ENCODE data around the gene TMEM255B.
A peak's percentile ranks its signal among the peaks of the same experiment; 100 is the strongest.
"Not testable (repeated sequence)": the region's sequence is repeated elsewhere in the genome, so short reads cannot be mapped to it uniquely, and the experiment has no call there.

TMEM255B gene

DNA sequence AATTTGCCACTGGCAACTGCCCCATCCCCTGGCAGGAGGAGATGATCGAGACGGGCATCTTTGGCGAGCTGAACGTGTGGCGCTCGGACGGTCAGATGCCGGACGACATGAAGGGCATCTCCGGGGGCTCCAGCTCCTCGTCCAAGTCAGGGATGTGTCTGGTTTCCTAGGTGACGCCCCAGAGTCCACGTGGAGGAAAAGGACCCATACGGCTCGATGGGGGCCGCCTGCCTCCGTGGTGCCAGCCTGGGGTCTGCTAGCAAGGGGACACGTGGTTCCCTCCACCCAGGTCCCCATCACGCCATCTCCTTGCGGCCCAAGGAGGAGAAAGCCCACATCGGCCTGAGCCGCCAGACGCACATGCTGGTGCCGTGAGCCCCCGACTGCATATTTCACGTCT is 23.8 kb upstream of the TMEM255B start:
- no peak for DNase-seq

- DNase-seq, result no peak
These were observed 23.3 kb upstream of the TMEM255B start for GRCh38 chr13:113735750-113736149.

DNA sequence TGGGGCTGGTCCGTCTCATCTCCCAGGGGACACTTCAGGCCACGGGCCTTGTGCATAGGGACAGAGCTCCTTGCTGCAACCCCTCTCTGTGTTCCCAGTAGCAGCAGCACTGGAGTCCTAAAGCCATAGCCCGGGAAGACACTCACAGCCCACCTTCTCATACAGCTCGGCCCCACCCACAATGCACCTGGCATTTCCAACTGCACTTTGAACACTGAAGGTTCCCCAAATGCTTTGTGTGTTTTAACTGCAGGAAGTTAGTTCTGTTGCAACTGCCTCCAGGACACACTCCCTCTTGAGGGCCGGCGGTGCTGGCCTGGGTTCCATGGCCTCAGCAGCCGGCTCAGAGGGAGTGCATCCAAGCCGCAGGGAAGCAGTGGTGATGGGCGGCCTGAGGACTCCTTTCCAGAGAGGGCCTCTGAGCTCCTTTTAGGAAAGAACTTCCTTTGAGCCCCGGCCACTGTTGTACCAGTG is 22.7 kb upstream of the TMEM255B start:
- DNase-seq, result no peak

- no peak for DNase-seq
These were observed 21.2 kb upstream of the TMEM255B start for GRCh38 chr13:113737803-113738202.

DNA sequence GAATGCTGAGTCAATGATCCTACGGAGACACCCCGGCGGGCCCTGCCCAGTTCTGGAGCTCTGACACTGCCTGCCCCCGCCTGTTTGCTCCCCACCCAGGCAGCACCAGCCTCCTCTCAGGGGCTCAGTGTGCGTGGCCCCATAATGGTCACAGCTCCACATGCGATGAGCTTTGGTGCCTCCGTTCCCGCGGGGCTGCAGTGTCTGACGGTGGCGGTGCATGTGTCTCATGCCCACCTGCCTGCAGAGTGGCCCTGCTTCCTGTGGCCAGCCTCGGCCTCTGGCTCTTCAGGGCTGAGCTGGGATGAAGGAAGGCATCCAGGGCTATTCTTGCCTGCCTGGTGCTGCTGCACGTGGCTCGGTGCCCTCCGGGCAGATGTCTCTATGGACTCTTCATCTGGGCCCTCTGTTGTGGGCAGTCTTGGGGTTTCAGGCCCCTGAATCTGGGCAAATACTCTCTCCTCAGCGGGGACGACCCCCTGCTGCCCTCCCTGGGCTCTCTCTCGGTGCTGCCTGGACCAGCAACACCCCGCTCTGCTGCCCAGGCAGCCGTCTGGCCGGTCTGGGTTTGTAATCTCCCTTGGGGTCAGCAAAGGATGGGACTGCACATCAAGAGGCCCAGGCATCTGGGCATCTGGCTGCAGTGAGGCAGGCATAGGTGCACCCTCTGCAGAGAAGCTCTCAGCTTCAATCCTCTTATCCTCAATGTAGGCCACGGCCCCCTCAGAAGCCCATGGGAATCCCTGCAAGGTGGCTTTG is 19.3 kb upstream of the TMEM255B start:
- DNase-seq, result no peak

DNA sequence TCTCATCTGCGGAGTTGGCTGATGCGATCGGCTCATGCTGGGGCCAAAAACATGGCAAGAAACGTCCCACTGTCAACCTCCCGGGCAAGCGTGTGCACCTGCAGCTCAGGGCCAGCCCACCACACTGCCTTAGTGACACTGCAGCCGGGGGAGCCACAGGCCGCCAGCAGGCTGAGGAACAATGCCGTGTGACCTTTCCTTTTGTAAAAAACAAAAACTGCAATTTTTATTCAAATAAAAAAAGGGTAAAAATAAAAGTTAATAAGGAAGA is 18.8 kb upstream of the TMEM255B start:
- no peak for DNase-seq

DNA sequence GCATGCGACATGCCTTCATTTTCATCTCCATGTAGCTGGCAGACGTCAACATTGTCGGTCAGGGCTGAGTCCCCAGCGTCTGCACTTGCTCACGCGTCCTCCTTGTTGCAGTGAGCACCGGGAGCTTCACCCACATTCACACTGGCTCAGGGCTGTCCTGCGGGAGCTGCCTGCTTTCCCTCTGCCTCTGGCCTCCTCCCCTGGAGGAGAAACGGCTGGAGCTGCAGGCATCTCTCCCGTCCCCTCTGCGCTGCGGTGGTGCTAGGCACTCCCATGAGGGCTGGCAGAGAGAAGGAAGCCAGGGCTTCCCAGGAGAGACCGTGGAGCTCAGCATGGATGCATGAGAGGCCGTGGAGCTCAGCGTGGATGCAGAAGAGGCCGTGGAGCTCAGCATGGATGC is 18.4 kb upstream of the TMEM255B start:
- DNase-seq, result no peak

DNA sequence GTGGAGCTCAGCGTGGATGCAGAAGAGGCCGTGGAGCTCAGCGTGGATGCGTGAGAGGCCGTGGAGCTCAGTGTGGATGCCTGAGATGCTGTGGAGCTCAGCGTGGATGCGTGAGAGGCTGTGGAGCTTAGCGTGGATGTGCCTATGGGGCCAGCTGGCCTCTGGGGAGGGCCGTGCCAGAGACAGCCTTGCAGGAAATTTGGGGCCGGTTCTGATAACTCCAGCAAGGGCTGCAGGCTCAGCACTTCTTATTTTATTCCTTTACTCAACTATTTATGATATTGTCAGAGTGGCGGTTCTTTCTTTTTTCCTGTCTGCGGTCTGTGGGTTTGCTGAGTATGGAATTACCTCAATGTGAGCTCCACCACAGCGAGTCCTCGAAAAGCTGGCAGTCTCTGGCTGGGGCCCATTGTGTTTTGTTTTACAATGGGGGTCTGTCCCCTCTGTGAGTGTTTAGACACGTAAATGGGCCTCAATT is 17.8 kb upstream of the TMEM255B start:
- peak in 1 of 2 experiments; percentile 35 for DNase-seq

DNA sequence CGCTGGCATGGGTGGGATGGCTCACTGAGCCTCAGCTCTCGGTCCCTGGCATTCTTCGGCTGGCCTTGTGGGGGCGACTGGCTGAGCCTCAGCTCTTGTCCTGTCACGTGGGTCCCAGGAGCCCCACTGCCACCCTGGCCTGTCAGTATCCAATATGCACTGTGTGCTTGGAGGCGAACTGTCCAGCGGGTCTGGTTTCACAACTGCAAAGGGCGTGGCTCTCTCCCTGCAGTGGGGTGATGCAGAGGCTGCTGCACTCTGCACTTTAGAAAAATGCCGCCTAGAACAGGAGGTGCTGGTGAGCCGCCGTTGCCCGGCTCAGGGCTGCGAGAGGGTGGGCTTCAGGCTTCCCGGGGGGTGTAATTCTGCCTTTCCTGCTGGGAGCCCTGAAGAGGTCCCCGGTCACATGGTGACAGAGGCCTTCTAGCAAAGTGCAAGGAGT is 17.0 kb upstream of the TMEM255B start:
- peak in 1 of 2 experiments; percentile 23 for DNase-seq

GRCh38 chr13:113742445-113743120 is 16.4 kb upstream of the TMEM255B start:
- no peak for DNase-seq

- no peak for DNase-seq
These were observed 15.4 kb upstream of the TMEM255B start for GRCh38 chr13:113743366-113744195.

GRCh38 chr13:113744197-113745000 is 14.6 kb upstream of the TMEM255B start:
- no peak for DNase-seq

DNA sequence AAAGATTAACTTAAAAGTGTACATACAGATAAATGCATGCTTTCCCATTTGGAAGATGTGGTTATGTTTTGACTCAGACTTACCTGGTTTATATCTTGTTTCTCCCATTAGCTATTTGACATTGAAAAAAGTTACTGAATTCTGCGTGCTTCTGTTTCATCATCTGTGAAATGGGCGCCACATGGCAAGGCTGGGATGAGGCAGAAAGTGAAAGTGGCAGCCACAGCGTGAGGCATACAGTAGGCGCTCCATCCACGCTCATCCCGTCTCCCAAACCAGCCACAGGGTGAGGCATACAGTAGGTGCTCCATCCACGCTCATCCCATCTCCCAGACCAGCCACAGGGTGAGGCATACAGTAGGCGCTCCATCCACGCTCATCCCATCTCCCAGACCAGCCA is 14.0 kb upstream of the TMEM255B start:
- DNase-seq, result no peak

DNA sequence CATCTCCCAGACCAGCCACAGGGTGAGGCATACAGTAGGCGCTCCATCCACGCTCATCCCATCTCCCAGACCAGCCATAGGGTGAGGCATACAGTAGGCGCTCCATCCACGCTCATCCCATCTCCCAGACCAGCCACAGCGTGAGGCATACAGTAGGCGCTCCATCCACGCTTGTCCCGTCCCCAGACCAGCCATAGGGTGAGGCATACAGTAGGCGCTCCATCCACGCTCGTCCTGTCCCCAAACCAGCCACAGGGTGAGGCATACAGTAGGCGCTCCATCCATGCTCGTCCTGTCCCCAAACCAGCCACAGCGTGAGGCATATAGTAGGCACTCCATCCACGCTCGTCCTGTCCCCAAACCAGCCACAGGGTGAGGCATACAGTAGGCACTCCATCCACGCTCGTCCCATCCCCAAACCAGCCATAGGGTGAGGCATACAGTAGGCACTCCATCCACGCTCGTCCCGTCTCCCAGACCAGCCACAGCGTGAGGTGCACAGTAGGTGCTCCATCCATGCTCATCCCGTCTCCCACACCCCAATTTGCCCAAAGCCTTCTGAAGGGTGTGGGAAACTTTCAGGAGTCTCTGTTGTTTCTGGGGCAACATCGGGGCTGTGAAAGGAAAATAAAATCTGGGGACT is 13.4 kb upstream of the TMEM255B start:
- not testable (repeated sequence) for DNase-seq

GRCh38 chr13:113746143-113746525 is 12.9 kb upstream of the TMEM255B start:
- DNase-seq, result no peak

DNA sequence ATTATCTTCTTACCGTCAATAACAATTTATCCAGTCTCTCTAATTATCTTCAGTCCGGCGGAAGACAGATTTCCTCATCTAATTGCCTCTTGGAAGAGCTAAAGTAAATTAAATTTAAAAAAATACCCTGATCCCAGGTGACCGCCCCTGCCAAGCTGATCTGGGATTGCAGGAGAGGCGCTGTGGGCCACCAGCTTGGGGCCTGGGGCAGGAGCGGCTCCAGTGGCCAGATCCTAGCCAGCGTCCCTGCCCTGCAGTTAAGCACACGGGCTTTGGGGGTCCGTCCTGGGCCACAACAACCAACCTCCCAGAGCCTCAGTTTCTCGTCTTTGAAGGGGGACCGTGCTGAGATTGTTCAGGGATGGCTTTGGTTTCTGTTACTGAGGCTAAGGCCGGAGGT is 12.4 kb upstream of the TMEM255B start:
- DNase-seq, result no peak

DNA sequence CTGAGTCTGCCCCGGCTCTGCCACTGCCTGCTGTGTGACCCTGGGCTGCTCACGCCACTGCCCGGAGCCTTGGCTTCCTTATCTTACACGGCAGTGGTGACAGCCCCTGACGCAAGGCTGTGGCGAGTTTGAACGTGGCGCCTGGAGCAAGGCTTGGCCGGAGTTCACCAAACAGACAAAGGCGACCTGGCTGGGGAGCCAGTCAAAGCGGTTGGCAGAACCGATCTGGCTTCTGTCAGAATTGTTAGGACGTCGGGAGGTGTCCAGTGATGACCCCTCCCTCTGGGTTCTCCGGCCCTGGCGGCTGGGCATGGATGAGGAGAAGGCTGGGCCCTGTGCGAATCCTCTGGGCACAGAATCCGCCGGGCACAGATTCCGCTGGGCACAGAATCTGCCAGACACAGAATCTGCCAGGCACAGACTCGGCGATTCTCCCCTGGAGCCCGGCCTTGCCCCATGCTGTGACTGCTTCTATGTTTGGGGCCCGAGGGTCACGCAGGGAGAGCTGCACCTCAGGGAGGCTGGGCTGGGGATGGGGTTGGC is 11.7 kb upstream of the TMEM255B start:
- no peak for DNase-seq

GRCh38 chr13:113748101-113748861 is 10.7 kb upstream of the TMEM255B start:
- DNase-seq, result no peak

DNA sequence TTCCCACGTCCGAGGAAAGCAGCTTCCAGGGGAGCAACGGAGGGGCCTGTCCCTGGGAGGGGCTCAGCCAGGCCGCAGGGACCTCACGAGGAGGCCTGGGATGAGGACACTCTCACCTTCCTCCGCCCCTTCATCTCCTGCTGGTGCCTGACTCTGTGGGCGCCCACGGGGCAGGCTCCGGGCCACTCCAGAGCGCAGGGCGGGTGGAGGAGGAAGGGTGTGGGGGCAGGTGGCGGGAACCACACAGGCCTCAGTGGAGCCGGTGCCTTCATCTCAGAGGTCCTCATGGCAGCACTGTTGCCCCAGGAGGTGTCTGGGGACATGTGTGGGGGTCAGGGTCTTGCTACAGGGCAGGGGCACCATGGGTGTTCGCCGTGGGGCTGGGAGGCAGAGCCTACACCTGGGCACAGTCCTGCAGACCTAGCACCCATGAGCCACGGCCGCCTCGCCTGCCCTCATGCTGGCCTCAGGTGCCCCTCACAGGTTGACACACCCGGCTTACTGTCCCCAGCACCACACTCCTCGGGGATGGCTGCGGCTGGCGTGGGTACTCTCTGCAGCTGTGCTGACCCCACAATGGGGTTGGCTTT is 10.1 kb upstream of the TMEM255B start:
- no peak for DNase-seq

- DNase-seq, result no peak
These were observed 9.5 kb upstream of the TMEM255B start for GRCh38 chr13:113749507-113749906.

GRCh38 chr13:113749967-113750366 is 9.1 kb upstream of the TMEM255B start:
- no peak for DNase-seq

Measured in activated CD4-positive, alpha-beta T cell treated with anti-CD3 and anti-CD28 coated beads, Interleukin-2, amount 50 U/mL, for 48 hours (primary cell).